ENCODE measurements around the gene NFE2L2.

Gene NFE2L2

GRCh38 chr2:177281400-177282180, 17.1 kb upstream of the NFE2L2 start:
- no peak for DNase-seq (ENCODE audit: low read depth)
- no peak overlapping the region for H3K4me3 ChIP-seq (ENCODE audit: control insufficient read depth, low read depth, low read length)
- no peak for TF ChIP-seq CTCF (IDR thresholded peaks at IDR 0.05; ENCODE audit: control insufficient read depth, insufficient read depth, low read depth, low read length, missing control alignments)

GRCh38 chr2:177279847-177280246, 15.3 kb upstream of the NFE2L2 start:
- TF ChIP-seq CTCF (IDR thresholded peaks at IDR 0.05; ENCODE audit: control insufficient read depth, insufficient read depth, low read depth, low read length, missing control alignments), result no peak
- no peak overlapping the region for H3K4me3 ChIP-seq (ENCODE audit: control insufficient read depth, low read depth, low read length)
- DNase-seq (ENCODE audit: low read depth), result no peak

GRCh38 chr2:177275743-177276055, 11.2 kb upstream of the NFE2L2 start:
- no peak overlapping the region for H3K4me3 ChIP-seq (ENCODE audit: control insufficient read depth, low read depth, low read length)
- DNase-seq (ENCODE audit: low read depth), result no peak
- no peak for TF ChIP-seq CTCF (IDR thresholded peaks at IDR 0.05; ENCODE audit: control insufficient read depth, insufficient read depth, low read depth, low read length, missing control alignments)

- no peak for TF ChIP-seq CTCF (IDR thresholded peaks at IDR 0.05; ENCODE audit: control insufficient read depth, insufficient read depth, low read depth, low read length, missing control alignments)
- DNase-seq (ENCODE audit: low read depth), result peak; percentile 78
- no peak overlapping the region for H3K4me3 ChIP-seq (ENCODE audit: control insufficient read depth, low read depth, low read length)
These were observed 10.7 kb upstream of the NFE2L2 start for GRCh38 chr2:177275040-177275742.

GRCh38 chr2:177273408-177273807, 8.9 kb upstream of the NFE2L2 start:
- DNase-seq (ENCODE audit: low read depth), result no peak
- no peak overlapping the region for H3K4me3 ChIP-seq (ENCODE audit: control insufficient read depth, low read depth, low read length)
- no peak for TF ChIP-seq CTCF (IDR thresholded peaks at IDR 0.05; ENCODE audit: control insufficient read depth, insufficient read depth, low read depth, low read length, missing control alignments)

GRCh38 chr2:177272765-177273164, 8.2 kb upstream of the NFE2L2 start:
- no peak overlapping the region for H3K4me3 ChIP-seq (ENCODE audit: control insufficient read depth, low read depth, low read length)
- TF ChIP-seq CTCF (IDR thresholded peaks at IDR 0.05; ENCODE audit: control insufficient read depth, insufficient read depth, low read depth, low read length, missing control alignments), result no peak
- DNase-seq (ENCODE audit: low read depth), result no peak

Data from AG09309 (cell line).